IMR-90 (cell line): ENCODE results near the gene FASLG. TPM values are rescaled to one million over a fixed set of nuclear protein-coding genes. Genes with fewer than 3 reads are reported as not detected.

Experiments used
- ATAC-seq: fragments of 200-7000 bp; cut with Tn5 transposase; 2 replicates; pipeline ENCODE4 v1.9.1; 2020; ENCODE audit warnings: low read depth, mild to moderate bottlenecking, moderate library complexity
- BruUV-seq: library from RNA; stranded (reverse); fragments of 400-500 nt; replicated peaks from 2 replicates; lab custom pipeline; 2021; lab: Mats Ljungman, UMichigan
- CTCF ChIA-PET: fragments of 300-600 bp; formaldehyde crosslinking; extraction: SDS; loops from one replicate; lab custom pipeline; 2021; ENCODE audit warnings: antibody characterized with exemption; lab: Yijun Ruan, JAX
- POLR2A ChIA-PET: fragments of 300-600 bp; sonication (Branson Sonifier 250); formaldehyde crosslinking; loops from one replicate; lab custom pipeline; 2022; ENCODE audit warnings: antibody characterized with exemption; ENCODE audit not compliant: unreplicated experiment; lab: Charles Lee
- DNase-seq: peaks from one replicate; pipeline ENCODE4 v3.0.0; 2013
- H2AFZ ChIP-seq: replicated peaks from 2 replicates; pipeline ENCODE3; 2013; ENCODE audit warnings: low read length, mild to moderate bottlenecking; ENCODE audit not compliant: poor library complexity
- H2AK5ac ChIP-seq: 2 replicates; pipeline ENCODE4 v1.6.1; 2013; ENCODE audit warnings: low read depth, low read length, inconsistent platforms
- H2AK9ac ChIP-seq: replicated peaks from 2 replicates; pipeline ENCODE3; 2013; ENCODE audit warnings: mild to moderate bottlenecking, low read depth, low read length, moderate library complexity; ENCODE audit not compliant: poor library complexity
- H2BK120ac ChIP-seq: 2 replicates; pipeline ENCODE4 v1.6.1; 2013; ENCODE audit warnings: low read depth, low read length, inconsistent platforms
- H2BK15ac ChIP-seq: 3 replicates; pipeline ENCODE4 v1.6.1; 2013; ENCODE audit warnings: low read depth, low read length, inconsistent platforms
- H2BK20ac ChIP-seq: 2 replicates; pipeline ENCODE4 v1.6.1; 2013; ENCODE audit warnings: low read depth, mild to moderate bottlenecking, inconsistent platforms, low read length, moderate library complexity
- H2BK5ac ChIP-seq: 2 replicates; pipeline ENCODE4 v1.6.1; 2013; ENCODE audit warnings: mild to moderate bottlenecking, low read depth, low read length, inconsistent platforms; ENCODE audit not compliant: poor library complexity, severe bottlenecking
- H3K14ac ChIP-seq: replicated peaks from 2 replicates; pipeline ENCODE4 v1.6.1; 2013; ENCODE audit warnings: low read depth, low read length, inconsistent platforms
- H3K18ac ChIP-seq: 2 replicates; pipeline ENCODE4 v1.6.1; 2013; ENCODE audit warnings: low read depth, low read length, control low read depth
- H3K23ac ChIP-seq: 2 replicates; pipeline ENCODE4 v1.6.1; 2013; ENCODE audit warnings: low read depth, low read length, inconsistent platforms
- H3K27ac ChIP-seq: 2 replicates; pipeline ENCODE4 v1.5.1; 2013; ENCODE audit warnings: mild to moderate bottlenecking, control low read depth, low read length; ENCODE audit not compliant: insufficient read depth
- H3K27me3 ChIP-seq: 2 replicates; pipeline ENCODE4 v1.6.1; 2013; ENCODE audit warnings: low read length; ENCODE audit not compliant: control insufficient read depth, insufficient read depth
- H3K36me3 ChIP-seq: 2 replicates; pipeline ENCODE4 v1.6.1; 2013; ENCODE audit warnings: low read length, mixed read lengths; ENCODE audit not compliant: control insufficient read depth, insufficient read depth
- H3K4ac ChIP-seq: 2 replicates; pipeline ENCODE4 v1.6.1; 2013; ENCODE audit warnings: low read depth, low read length, inconsistent platforms
- H3K4me1 ChIP-seq: 2 replicates; pipeline ENCODE4 v1.6.1; 2013; ENCODE audit warnings: low read length, mixed read lengths; ENCODE audit not compliant: control insufficient read depth, insufficient read depth
- H3K4me2 ChIP-seq: 2 replicates; pipeline ENCODE4 v1.6.1; 2013; ENCODE audit warnings: low read depth, mild to moderate bottlenecking, control low read depth, low read length, moderate library complexity
- H3K4me3 ChIP-seq: 2 replicates; pipeline ENCODE4 v1.5.1; 2013; ENCODE audit warnings: low read depth, mild to moderate bottlenecking, control low read depth, low read length, moderate library complexity; ENCODE audit not compliant: insufficient read depth
- H3K56ac ChIP-seq: 2 replicates; pipeline ENCODE4 v1.6.1; 2013; ENCODE audit warnings: low read length, inconsistent platforms; ENCODE audit not compliant: insufficient read depth; ENCODE audit errors: extremely low read depth
- H3K79me1 ChIP-seq, 2 experiments: 2 replicates each; pipeline ENCODE4 v1.6.1; 2013; ENCODE audit warnings: low read length in 2 of 2, inconsistent platforms in 1 of 2, low read depth in 1 of 2
- H3K9ac ChIP-seq: 2 replicates; pipeline ENCODE4 v1.6.1; 2013; ENCODE audit warnings: low read depth, low read length, control low read depth
- H3K9me1 ChIP-seq: 2 replicates; pipeline ENCODE4 v1.6.1; 2013; ENCODE audit warnings: low read length, inconsistent platforms; ENCODE audit not compliant: insufficient read depth
- H3K9me3 ChIP-seq: 2 replicates; pipeline ENCODE4 v1.6.1; 2013; ENCODE audit warnings: low read length; ENCODE audit not compliant: control insufficient read depth, insufficient read depth
- H4K20me1 ChIP-seq: 2 replicates; pipeline ENCODE4 v1.6.1; 2013; ENCODE audit warnings: low read length, inconsistent platforms; ENCODE audit not compliant: insufficient read depth
- H4K5ac ChIP-seq: 2 replicates; pipeline ENCODE4 v1.6.1; 2013; ENCODE audit warnings: mild to moderate bottlenecking, low read depth, low read length, control low read depth
- H4K8ac ChIP-seq, 2 experiments: 2 replicates each; pipeline ENCODE4 v1.6.1; 2013; ENCODE audit warnings: low read depth in 2 of 2, low read length in 2 of 2, control low read depth in 1 of 2, inconsistent platforms in 1 of 2
- H4K91ac ChIP-seq: 2 replicates; pipeline ENCODE4 v1.6.1; 2013; ENCODE audit warnings: low read depth, low read length, inconsistent platforms; ENCODE audit not compliant: insufficient read depth
- BHLHE40 ChIP-seq: fragments of 150-350 bp; IDR thresholded peaks from 2 replicates; pipeline ENCODE4 v1.6.1; 2016; ENCODE audit warnings: mild to moderate bottlenecking, low read depth, low read length
- CEBPB ChIP-seq: IDR thresholded peaks from 2 replicates; pipeline ENCODE4 v1.6.1; 2012; ENCODE audit warnings: low read depth, low read length, improper control_type of control experiment
- CHD1 ChIP-seq: IDR thresholded peaks from 2 replicates; pipeline ENCODE4 v1.6.1; 2012; ENCODE audit warnings: low read depth, low read length, improper control_type of control experiment
- MAFK ChIP-seq: IDR thresholded peaks from 2 replicates; pipeline ENCODE4 v1.6.1; 2012; ENCODE audit warnings: low read depth, low read length, improper control_type of control experiment
- MAZ ChIP-seq: IDR thresholded peaks from 2 replicates; pipeline ENCODE4 v1.6.1; 2012; ENCODE audit warnings: low read depth, mild to moderate bottlenecking, low read length, improper control_type of control experiment, moderate library complexity, borderline replicate concordance
- MXI1 ChIP-seq: IDR thresholded peaks from 2 replicates; pipeline ENCODE4 v1.6.1; 2012; ENCODE audit warnings: low read depth, mild to moderate bottlenecking, low read length, moderate library complexity, borderline replicate concordance
- POLR2A ChIP-seq: IDR thresholded peaks from 2 replicates; pipeline ENCODE4 v1.6.1; 2012; ENCODE audit warnings: mild to moderate bottlenecking, low read depth, low read length
- RAD21 ChIP-seq: IDR thresholded peaks from 2 replicates; pipeline ENCODE4 v1.6.1; 2012; ENCODE audit warnings: low read length, improper control_type of control experiment
- SMC3 ChIP-seq: fragments of 150-350 bp; IDR thresholded peaks from 2 replicates; pipeline ENCODE4 v1.6.1; 2016; ENCODE audit warnings: low read depth, mild to moderate bottlenecking, antibody characterized with exemption, low read length, moderate library complexity
- WGBS, 2 experiments: methylation state at CpG; one replicate each; pipeline versions ENCODE4 v1.1.5 to v1.1.7; 2013; ENCODE audit warnings: missing lambda C conversion rate in 2 of 2; ENCODE audit not compliant: insufficient read length in 1 of 2; ENCODE audit errors: extremely low coverage in 2 of 2; 5-methylcytosine and 5-hydroxymethylcytosine counted together
- dilution Hi-C: fragments of 300-500 bp; cut with HindIII; formaldehyde crosslinking; loops from one replicate; pipeline ENCODE4 v1.14.3; 2018; ENCODE audit warnings: low sequenced_read_pairs; ENCODE audit not compliant: unreplicated experiment
- in situ Hi-C: fragments of 300-500 bp; cut with MboI; formaldehyde crosslinking; loops from 3 replicates; pipeline ENCODE4 v1.14.3; 2019; ENCODE audit warnings: low sequenced_read_pairs, inconsistent platforms, mixed read lengths
- intact Hi-C: fragments of 100-400 bp; cut with micrococcal nuclease; formaldehyde crosslinking; loops from 2 replicates; pipeline ENCODE4 v1.10.0; 2022
- polyA plus RNA-seq, 3 experiments: library from polyadenylated mRNA; depleted of rRNA; stranded (reverse); fragments of >200 nt; gene quantifications; 2 replicates each; pipeline ENCODE4 v1.2.3, GENCODE V29; 2012; ENCODE audit warnings: low replicate concordance in 1 of 3
- total RNA-seq: library from RNA; depleted of rRNA; stranded (reverse); fragments of >200 nt; gene quantifications from 2 replicates; pipeline ENCODE4 v1.2.3, GENCODE V29; 2012
- TF ChIP-seq, protein P1 (sequence below): fragments of 150-350 bp; IDR thresholded peaks from 2 replicates; pipeline ENCODE4 v1.6.1; 2017; ENCODE audit warnings: mild to moderate bottlenecking, antibody characterized with exemption, low read length, low read depth
- TF ChIP-seq, protein P2 (sequence below): conservative IDR thresholded peaks from 2 replicates; pipeline ENCODE4 v1.5.1; 2012; ENCODE audit warnings: mild to moderate bottlenecking, low read depth, low read length, improper control_type of control experiment
- TF ChIP-seq, protein P3 (sequence below): fragments of 150-350 bp; IDR thresholded peaks from 2 replicates; pipeline ENCODE4 v1.6.1; 2016; ENCODE audit warnings: low read depth, mild to moderate bottlenecking, low read length, moderate library complexity, borderline replicate concordance

The FASLG gene
- total and polyA plus RNA-seq, 2 of the 4 experiments (the other 2 are of a cell fraction) = 0.14 to 0.18 TPM

GRCh38 chr1:172650474-172651193 is 8.3 kb upstream of the FASLG start:
- dilution Hi-C loops (no loop called here), in situ Hi-C loops (no loop called here), intact Hi-C loops (no loop called here)
- Histone ChIP-seq H4K91ac (no peak overlapping the region), H4K8ac (no peak overlapping the region), H2BK15ac (no peak overlapping the region), H3K4me1 (peaks cover 7% of the 10 kb centered on the region; the same call in 1 of the 2 replicates), H3K9ac (no peak overlapping the region), H4K5ac (no peak overlapping the region), H3K4me3 (no peak overlapping the region), H2AK9ac (no peak overlapping the region), H2BK20ac (no peak overlapping the region), H3K79me1 (no peaks in the 10 kb centered on the region), H2BK5ac (no peak overlapping the region), H3K27me3 (no peaks in the 10 kb centered on the region), H4K20me1 (no peaks in the 10 kb centered on the region), H3K9me3 (no peaks in the 10 kb centered on the region), H3K23ac (no peak overlapping the region), H3K27ac (no peak overlapping the region), H3K56ac (no peak overlapping the region), H3K4ac (no peak overlapping the region), H3K4me2 (no peak overlapping the region), H3K36me3 (no peaks in the 10 kb centered on the region), H2AK5ac (no peak overlapping the region), H2BK120ac (no peak overlapping the region), H2AFZ (no peak overlapping the region), H3K9me1 (no peaks in the 10 kb centered on the region), H3K14ac (peak overlapping the region; percentile 27; the same call in 1 of the 2 replicates), H3K18ac (no peak overlapping the region)
- DNase-seq = peak; percentile 80
- TF ChIP-seq, protein P1, sequence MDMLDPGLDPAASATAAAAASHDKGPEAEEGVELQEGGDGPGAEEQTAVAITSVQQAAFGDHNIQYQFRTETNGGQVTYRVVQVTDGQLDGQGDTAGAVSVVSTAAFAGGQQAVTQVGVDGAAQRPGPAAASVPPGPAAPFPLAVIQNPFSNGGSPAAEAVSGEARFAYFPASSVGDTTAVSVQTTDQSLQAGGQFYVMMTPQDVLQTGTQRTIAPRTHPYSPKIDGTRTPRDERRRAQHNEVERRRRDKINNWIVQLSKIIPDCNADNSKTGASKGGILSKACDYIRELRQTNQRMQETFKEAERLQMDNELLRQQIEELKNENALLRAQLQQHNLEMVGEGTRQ = no peak
- TF ChIP-seq MAZ (no peak), MXI1 (no peak), POLR2A (no peak), RAD21 (no peak), SMC3 (no peak), MAFK (no peak), BHLHE40 (no peak), CEBPB (no peak; the same call in 1 of the 2 replicates), CHD1 (no peak)
- TF ChIP-seq, protein P2, sequence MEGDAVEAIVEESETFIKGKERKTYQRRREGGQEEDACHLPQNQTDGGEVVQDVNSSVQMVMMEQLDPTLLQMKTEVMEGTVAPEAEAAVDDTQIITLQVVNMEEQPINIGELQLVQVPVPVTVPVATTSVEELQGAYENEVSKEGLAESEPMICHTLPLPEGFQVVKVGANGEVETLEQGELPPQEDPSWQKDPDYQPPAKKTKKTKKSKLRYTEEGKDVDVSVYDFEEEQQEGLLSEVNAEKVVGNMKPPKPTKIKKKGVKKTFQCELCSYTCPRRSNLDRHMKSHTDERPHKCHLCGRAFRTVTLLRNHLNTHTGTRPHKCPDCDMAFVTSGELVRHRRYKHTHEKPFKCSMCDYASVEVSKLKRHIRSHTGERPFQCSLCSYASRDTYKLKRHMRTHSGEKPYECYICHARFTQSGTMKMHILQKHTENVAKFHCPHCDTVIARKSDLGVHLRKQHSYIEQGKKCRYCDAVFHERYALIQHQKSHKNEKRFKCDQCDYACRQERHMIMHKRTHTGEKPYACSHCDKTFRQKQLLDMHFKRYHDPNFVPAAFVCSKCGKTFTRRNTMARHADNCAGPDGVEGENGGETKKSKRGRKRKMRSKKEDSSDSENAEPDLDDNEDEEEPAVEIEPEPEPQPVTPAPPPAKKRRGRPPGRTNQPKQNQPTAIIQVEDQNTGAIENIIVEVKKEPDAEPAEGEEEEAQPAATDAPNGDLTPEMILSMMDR = no peak
- TF ChIP-seq, protein P3, sequence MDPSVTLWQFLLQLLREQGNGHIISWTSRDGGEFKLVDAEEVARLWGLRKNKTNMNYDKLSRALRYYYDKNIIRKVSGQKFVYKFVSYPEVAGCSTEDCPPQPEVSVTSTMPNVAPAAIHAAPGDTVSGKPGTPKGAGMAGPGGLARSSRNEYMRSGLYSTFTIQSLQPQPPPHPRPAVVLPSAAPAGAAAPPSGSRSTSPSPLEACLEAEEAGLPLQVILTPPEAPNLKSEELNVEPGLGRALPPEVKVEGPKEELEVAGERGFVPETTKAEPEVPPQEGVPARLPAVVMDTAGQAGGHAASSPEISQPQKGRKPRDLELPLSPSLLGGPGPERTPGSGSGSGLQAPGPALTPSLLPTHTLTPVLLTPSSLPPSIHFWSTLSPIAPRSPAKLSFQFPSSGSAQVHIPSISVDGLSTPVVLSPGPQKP = no peak
- BruUV-seq = no TSS peak
- ChIA-PET CTCF (no interaction called here), POLR2A (no interaction called here)
- ATAC-seq = no peak; the same call in 1 of the 2 replicates
- no CpG with 5 or more reads among the region's 2 CpGs for WGBS, 2 experiments
